Measurements from ENCODE around the gene HNF1A.

Gene HNF1A

GRCh38 chr12:120959111-120959878 is 19.0 kb upstream of the HNF1A start:
- DNase-seq = no peak

- DNase-seq = peak; percentile 25
Measured at GRCh38 chr12:120960657-120961056, 17.7 kb upstream of the HNF1A start.

GRCh38 chr12:120961604-120962531 is 16.5 kb upstream of the HNF1A start:
- no peak for DNase-seq

GRCh38 chr12:120962532-120963020 is 15.8 kb upstream of the HNF1A start:
- DNase-seq = no peak

GRCh38 chr12:120964298-120964697 is 14.0 kb upstream of the HNF1A start:
- no peak for DNase-seq

- no peak for DNase-seq
Measured at GRCh38 chr12:120965534-120966091, 12.7 kb upstream of the HNF1A start.

GRCh38 chr12:120970310-120970709 is 8.0 kb upstream of the HNF1A start:
- no peak for DNase-seq

- DNase-seq = peak; percentile 16
Measured at GRCh38 chr12:120971299-120972180, 6.8 kb upstream of the HNF1A start.

- no peak for DNase-seq
Measured at GRCh38 chr12:120972870-120973543, 5.3 kb upstream of the HNF1A start.

GRCh38 chr12:120977531-120978295 is 630 bp upstream of the HNF1A start:
- DNase-seq = no peak

GRCh38 chr12:120979220-120979861 is 998 bp downstream of the HNF1A start:
- DNase-seq = no peak

- DNase-seq = no peak
Measured at GRCh38 chr12:120979862-120980696, 1.7 kb downstream of the HNF1A start.

GRCh38 chr12:120980800-120981368 is 2.5 kb downstream of the HNF1A start:
- DNase-seq = no peak

GRCh38 chr12:120981407-120981941 is 3.1 kb downstream of the HNF1A start:
- DNase-seq = no peak

GRCh38 chr12:120982659-120983058 is 4.3 kb downstream of the HNF1A start:
- DNase-seq = no peak

- DNase-seq = no peak
Measured at GRCh38 chr12:120983759-120984158, 5.4 kb downstream of the HNF1A start.

- no peak for DNase-seq
Measured at GRCh38 chr12:120984351-120984898, 6.1 kb downstream of the HNF1A start.

GRCh38 chr12:120988234-120988633 is 9.9 kb downstream of the HNF1A start:
- no peak for DNase-seq

GRCh38 chr12:120988658-120989057 is 10.3 kb downstream of the HNF1A start:
- DNase-seq = no peak
